CD14-positive monocyte (primary cell): ENCODE data around the gene EPHA6. TPM values are rescaled to one million over a fixed set of nuclear protein-coding genes. Genes with fewer than 3 reads are reported as not detected.

ENCODE experiments used
- DNase-seq, 3 donors: peaks; one replicate each; pipeline ENCODE4 v3.0.0-alpha.2; 2011 to 2022
- H2AFZ ChIP-seq: 2 replicates; pipeline ENCODE4 v1.6.0; 2012; ENCODE audit warnings: mild to moderate bottlenecking, low read depth, low read length, inconsistent platforms; ENCODE audit not compliant: insufficient read depth, poor library complexity, severe bottlenecking
- H3K27ac ChIP-seq, 2 donors: 1 replicate in 1 of 2; 2 replicates in 1 of 2; pipeline ENCODE4 v1.5.1; 2012 to 2013; ENCODE audit warnings: low read length in 2 of 2, control low read depth in 1 of 2, inconsistent platforms in 1 of 2, low read depth in 1 of 2, mild to moderate bottlenecking in 1 of 2
- H3K27me3 ChIP-seq, 2 donors: one replicate each; pipeline versions ENCODE4 v1.6.0 to v1.6.1; 2011 to 2013; ENCODE audit warnings: low read length in 2 of 2; ENCODE audit not compliant: control insufficient read depth in 2 of 2, insufficient read depth in 2 of 2
- H3K36me3 ChIP-seq, 2 donors: replicated peaks in 1 of 2; 1 replicate in 1 of 2; 2 replicates in 1 of 2; pipeline versions ENCODE4 v1.5.1 to v1.6.1; 2012 to 2013; ENCODE audit warnings: low read length in 2 of 2, control low read depth in 1 of 2, inconsistent platforms in 1 of 2, mild to moderate bottlenecking in 1 of 2; ENCODE audit not compliant: insufficient read depth in 2 of 2, control insufficient read depth in 1 of 2
- H3K4me1 ChIP-seq, 2 donors: 1 replicate in 1 of 2; 2 replicates in 1 of 2; pipeline versions ENCODE4 v1.5.1 to v1.6.1; 2012 to 2013; ENCODE audit warnings: low read length in 2 of 2, control low read depth in 1 of 2, inconsistent platforms in 1 of 2, mild to moderate bottlenecking in 1 of 2, moderate library complexity in 1 of 2; ENCODE audit not compliant: insufficient read depth in 2 of 2, control insufficient read depth in 1 of 2
- H3K4me2 ChIP-seq: replicated peaks from 2 replicates; pipeline ENCODE3; 2012; ENCODE audit warnings: low read length, moderate library complexity, mild to moderate bottlenecking; ENCODE audit not compliant: poor library complexity, severe bottlenecking; ENCODE audit errors: extremely low read depth
- H3K4me3 ChIP-seq, 3 experiments: fragments of 200-600 bp in 1 of 3; sonication (generic) in 1 of 3; replicated peaks in 1 of 3; 1 replicate in 2 of 3; 2 replicates in 1 of 3; pipeline ENCODE4 v1.5.1; 2011 to 2013; ENCODE audit warnings: low read length in 3 of 3, mild to moderate bottlenecking in 3 of 3, control low read depth in 2 of 3, low read depth in 2 of 3, inconsistent platforms in 1 of 3, moderate library complexity in 1 of 3
- H3K79me2 ChIP-seq: 2 replicates; pipeline ENCODE4 v1.6.0; 2012; ENCODE audit warnings: mild to moderate bottlenecking, control low read depth, inconsistent platforms, low read length, moderate library complexity; ENCODE audit not compliant: insufficient read depth
- H3K9ac ChIP-seq: 2 replicates; pipeline ENCODE4 v1.6.0; 2017; ENCODE audit warnings: low read length, mild to moderate bottlenecking; ENCODE audit not compliant: insufficient read depth, poor library complexity, severe bottlenecking
- H3K9me3 ChIP-seq, 2 donors: replicated peaks in 1 of 2; 1 replicate in 1 of 2; 2 replicates in 1 of 2; pipeline versions ENCODE4 v1.5.1 to v1.6.1; 2012 to 2013; ENCODE audit warnings: low read length in 2 of 2, control low read depth in 1 of 2; ENCODE audit not compliant: control insufficient read depth in 1 of 2, insufficient read depth in 1 of 2
- H4K20me1 ChIP-seq: 2 replicates; pipeline ENCODE4 v1.6.0; 2012; ENCODE audit warnings: mild to moderate bottlenecking, low read length, control low read depth, moderate library complexity; ENCODE audit not compliant: insufficient read depth
- H3K27ac Mint-ChIP-seq, 7 donors: one replicate each; pipeline ENCODE4 v1.8.0; 2020; ENCODE audit warnings: mild to moderate bottlenecking in 7 of 7, mixed read lengths in 7 of 7, moderate library complexity in 6 of 7, inconsistent platforms in 2 of 7
- H3K27me3 Mint-ChIP-seq, 3 donors: one replicate each; pipeline ENCODE4 v1.8.0; 2021 to 2022; ENCODE audit warnings: low read depth in 3 of 3, mild to moderate bottlenecking in 3 of 3, mixed read lengths in 3 of 3, moderate library complexity in 3 of 3, inconsistent platforms in 1 of 3
- H3K36me3 Mint-ChIP-seq, 2 donors: one replicate each; pipeline ENCODE4 v1.8.0; 2020; ENCODE audit warnings: mixed read lengths in 2 of 2, inconsistent platforms in 1 of 2, mild to moderate bottlenecking in 1 of 2
- H3K4me1 Mint-ChIP-seq: one replicate; pipeline ENCODE4 v1.8.0; 2020; ENCODE audit warnings: mild to moderate bottlenecking, mixed read lengths
- H3K4me3 Mint-ChIP-seq, 2 donors: one replicate each; pipeline ENCODE4 v1.8.0; 2020; ENCODE audit warnings: mild to moderate bottlenecking in 2 of 2, mixed read lengths in 2 of 2, moderate library complexity in 1 of 2
- H3K9me3 Mint-ChIP-seq, 7 donors: one replicate each; pipeline ENCODE4 v1.8.0; 2020 to 2022; ENCODE audit warnings: mixed read lengths in 7 of 7, mild to moderate bottlenecking in 6 of 7, moderate library complexity in 6 of 7, inconsistent platforms in 2 of 7
- WGBS: methylation state at CpG from one replicate; pipeline ENCODE4 v1.1.5; 2013; ENCODE audit warnings: missing lambda C conversion rate; ENCODE audit not compliant: insufficient coverage; 5-methylcytosine and 5-hydroxymethylcytosine counted together
- intact Hi-C, 2 donors: fragments of 100-400 bp; cut with micrococcal nuclease; formaldehyde crosslinking; loops; one replicate each; pipeline versions ENCODE4 v1.15.0 to v1.15.1; 2023
- polyA plus RNA-seq, 3 donors: library from polyadenylated mRNA; depleted of rRNA in 1 of 3; unstranded in 2 of 3; stranded (reverse) in 1 of 3; fragments of 300-500 nt in 2 of 3; fragments of >200 nt in 1 of 3; fragmentation: Illumina TruSeq in 2 of 3; gene quantifications; 1 replicate in 2 of 3; 2 replicates in 1 of 3; pipeline ENCODE4 v1.2.3, GENCODE V29; 2012 to 2021
- TF ChIP-seq, protein P1 (sequence below): fragments of 200-600 bp; IDR thresholded peaks from one replicate; pipeline ENCODE4 v1.8.0; 2022; ENCODE audit warnings: antibody characterized with exemption, mild to moderate bottlenecking

Gene EPHA6
- polyA plus RNA-seq, 3 donors: not detected

DNA sequence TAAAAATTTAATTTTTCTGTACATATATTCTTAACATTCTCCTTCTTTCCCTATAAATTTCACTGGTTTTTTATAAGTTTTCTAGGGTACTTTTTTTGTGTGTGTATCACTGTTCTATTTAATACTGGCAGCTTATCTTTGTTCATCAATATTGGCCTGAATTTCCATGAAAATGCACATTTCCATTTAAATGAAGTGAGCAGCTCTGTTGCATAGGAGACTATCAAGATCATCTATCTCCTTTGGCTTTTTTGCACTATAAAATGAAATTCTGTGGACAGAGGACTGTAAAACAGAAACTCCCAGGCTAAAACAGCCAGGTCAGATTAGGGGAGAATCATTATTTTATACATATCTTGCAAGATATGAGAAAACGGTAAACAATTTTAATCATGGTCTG, 673.2 kb downstream of the EPHA6 start:
- Histone ChIP-seq H2AFZ (no peak overlapping the region), H3K4me2 (no peak overlapping the region), H3K9ac (no peak overlapping the region), H3K27ac (no peak overlapping the region), H4K20me1 (no peaks in the 10 kb centered on the region), H3K4me3 (no peak overlapping the region), H3K36me3 (no peaks in the 10 kb centered on the region), H3K9me3 (peaks cover 0 to 11% of the 10 kb centered on the region in 2 donors), H3K4me1 (no peaks in the 10 kb centered on the region), H3K79me2 (no peaks in the 10 kb centered on the region), H3K27me3 (no peaks in the 10 kb centered on the region)
- TF ChIP-seq, protein P1, sequence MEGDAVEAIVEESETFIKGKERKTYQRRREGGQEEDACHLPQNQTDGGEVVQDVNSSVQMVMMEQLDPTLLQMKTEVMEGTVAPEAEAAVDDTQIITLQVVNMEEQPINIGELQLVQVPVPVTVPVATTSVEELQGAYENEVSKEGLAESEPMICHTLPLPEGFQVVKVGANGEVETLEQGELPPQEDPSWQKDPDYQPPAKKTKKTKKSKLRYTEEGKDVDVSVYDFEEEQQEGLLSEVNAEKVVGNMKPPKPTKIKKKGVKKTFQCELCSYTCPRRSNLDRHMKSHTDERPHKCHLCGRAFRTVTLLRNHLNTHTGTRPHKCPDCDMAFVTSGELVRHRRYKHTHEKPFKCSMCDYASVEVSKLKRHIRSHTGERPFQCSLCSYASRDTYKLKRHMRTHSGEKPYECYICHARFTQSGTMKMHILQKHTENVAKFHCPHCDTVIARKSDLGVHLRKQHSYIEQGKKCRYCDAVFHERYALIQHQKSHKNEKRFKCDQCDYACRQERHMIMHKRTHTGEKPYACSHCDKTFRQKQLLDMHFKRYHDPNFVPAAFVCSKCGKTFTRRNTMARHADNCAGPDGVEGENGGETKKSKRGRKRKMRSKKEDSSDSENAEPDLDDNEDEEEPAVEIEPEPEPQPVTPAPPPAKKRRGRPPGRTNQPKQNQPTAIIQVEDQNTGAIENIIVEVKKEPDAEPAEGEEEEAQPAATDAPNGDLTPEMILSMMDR: no peak
- no peaks in the 10 kb centered on the region for H3K27me3 Mint-ChIP-seq
- H3K4me1 Mint-ChIP-seq: no peaks in the 10 kb centered on the region
- no peak for DNase-seq
- no peaks in the 10 kb centered on the region for H3K36me3 Mint-ChIP-seq
- H3K9me3 Mint-ChIP-seq: peaks cover 2 to 9% (median 4%) of the 10 kb centered on the region in 7 donors
- H3K27ac Mint-ChIP-seq: no peak overlapping the region
- H3K4me3 Mint-ChIP-seq: no peak overlapping the region
- WGBS: no CpG with 5 or more reads among the region's 1 CpG
- intact Hi-C loops: no loop called here

- Histone ChIP-seq H3K4me2 (no peak overlapping the region), H3K27ac (no peak overlapping the region), H2AFZ (no peak overlapping the region), H4K20me1 (no peaks in the 10 kb centered on the region), H3K9ac (no peak overlapping the region), H3K4me3 (no peak overlapping the region), H3K27me3 (no peaks in the 10 kb centered on the region), H3K4me1 (no peaks in the 10 kb centered on the region), H3K36me3 (no peaks in the 10 kb centered on the region), H3K79me2 (no peaks in the 10 kb centered on the region), H3K9me3 (peaks cover 0 to 6% of the 10 kb centered on the region in 2 donors)
- DNase-seq: no peak
- WGBS: no CpG with 5 or more reads among the region's 1 CpG
- intact Hi-C loops: no loop called here
- H3K36me3 Mint-ChIP-seq: no peaks in the 10 kb centered on the region
- no peak overlapping the region for H3K4me3 Mint-ChIP-seq
- no peaks in the 10 kb centered on the region for H3K27me3 Mint-ChIP-seq
- TF ChIP-seq, protein P1: no peak
- no peak overlapping the region for H3K27ac Mint-ChIP-seq
- H3K4me1 Mint-ChIP-seq: no peaks in the 10 kb centered on the region
- peaks cover 0 to 7% (median 3%) of the 10 kb centered on the region in 7 donors for H3K9me3 Mint-ChIP-seq
Observed at GRCh38 chr3:97488741-97489140, 674.3 kb downstream of the EPHA6 start.
